Activated CD8-positive, alpha-beta memory T cell treated with anti-CD3 and anti-CD28 coated beads for 36 hours (primary cell): Measurements from ENCODE around the gene TMEM121B. TPM values are rescaled to one million over a fixed set of nuclear protein-coding genes. Genes with fewer than 3 reads are reported as not detected.
"Not testable (repeated sequence)": the region's sequence is repeated elsewhere in the genome, so short reads cannot be mapped to it uniquely, and the experiment has no call there.

Experiments used
- CTCF ChIA-PET: fragments of 350-600 bp; sonication (Branson Sonifier 250); formaldehyde crosslinking; loops from one replicate; lab custom pipeline; 2021; ENCODE audit warnings: antibody characterized with exemption; lab: Charles Lee
- POLR2A ChIA-PET: fragments of 350-600 bp; sonication (Branson Sonifier 250); formaldehyde crosslinking; loops from one replicate; lab custom pipeline; 2021; ENCODE audit warnings: antibody characterized with exemption; lab: Charles Lee
- total RNA-seq, 2 experiments: library from RNA; stranded (reverse); gene quantifications; one replicate each; pipeline ENCODE4 v1.2.3, GENCODE V29; 2021

Gene TMEM121B
- total RNA-seq: under 1 TPM; 0.13 to 0.15 TPM

DNA sequence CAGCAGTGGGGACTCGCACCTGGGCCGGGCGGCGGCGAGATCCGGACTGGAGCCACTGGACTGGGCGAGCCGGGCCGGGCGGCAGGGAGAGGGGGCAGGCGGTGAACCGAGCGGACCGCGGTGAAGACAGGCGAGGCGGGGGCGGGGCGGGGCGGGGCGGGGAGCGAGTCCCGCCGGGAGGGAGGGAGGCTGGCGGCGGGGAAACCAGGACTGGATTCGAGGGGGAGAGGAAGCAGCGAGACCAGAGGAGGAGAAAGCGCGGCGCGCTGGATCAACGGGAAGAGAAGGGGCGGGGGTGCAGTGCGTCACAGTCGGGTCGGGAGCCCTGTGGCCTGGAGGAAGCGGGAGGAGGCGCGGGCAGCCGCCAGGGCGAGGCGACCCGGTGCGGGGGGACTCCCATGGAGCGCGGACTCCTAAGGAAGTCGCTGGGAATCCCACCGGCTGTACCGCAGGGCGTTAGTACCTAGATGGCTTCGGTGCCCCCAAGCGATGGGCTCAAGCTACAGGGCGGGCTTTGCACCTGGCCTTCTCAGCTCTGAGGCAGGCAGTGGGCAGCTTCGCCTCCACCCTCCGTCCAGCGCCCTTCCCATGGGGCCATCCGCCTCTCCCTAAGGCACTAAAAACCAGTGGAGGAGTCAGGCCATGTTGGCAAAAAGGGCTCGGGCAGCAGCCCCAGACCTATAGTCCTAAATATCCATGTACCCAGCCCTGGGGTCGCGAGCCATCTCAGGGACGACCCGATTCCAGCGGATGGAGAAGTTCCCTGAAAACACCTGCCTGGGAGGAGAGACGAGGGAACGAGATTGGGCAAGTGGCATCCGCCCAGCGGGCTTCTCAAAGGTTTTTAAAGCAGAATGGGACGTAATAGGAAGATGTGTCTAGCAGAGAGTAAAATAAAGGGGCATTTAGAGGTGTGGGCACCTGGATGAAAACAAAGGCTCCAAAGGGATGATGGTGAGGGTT is at the start of gene TMEM121B:
Gene TMEM121B (minus strand): TSS at position 128 of the 963 bp plus-strand sequence. CDS start 233 bp downstream, outside the sequence.
- CTCF ChIA-PET: no interaction called here
- POLR2A ChIA-PET: no interaction called here

DNA sequence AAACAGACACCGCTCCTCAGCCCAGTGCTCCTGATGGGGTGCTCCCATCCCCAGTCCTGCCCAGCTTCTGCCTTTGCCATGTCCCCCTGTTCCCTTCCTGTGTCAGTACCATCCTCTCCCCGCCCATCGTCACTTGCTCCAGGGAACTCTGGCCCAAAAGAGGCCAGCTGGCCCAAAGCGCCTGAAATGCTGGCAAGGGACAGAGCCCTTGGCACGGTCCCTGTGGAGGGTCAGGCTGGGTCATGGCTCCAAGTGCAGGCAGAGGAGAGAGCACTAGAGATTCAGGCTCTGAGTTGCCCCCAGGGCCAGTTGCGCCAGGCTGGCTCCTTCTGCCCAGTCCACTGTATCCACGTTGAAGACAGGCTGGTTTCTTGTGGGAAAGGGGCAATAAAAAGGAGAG is 46.3 kb upstream of the TMEM121B start:
- CTCF ChIA-PET: interaction anchor here (0.5 to 1.1 kb wide), 3 partner anchors 77 to 277 kb away, joined by 3 to 4 read pairs (median 3); no protein-coding TSS in a partner anchor
- POLR2A ChIA-PET: interaction anchor here (0.6 kb wide), 1 partner anchor 28 kb away, joined by 12 read pairs; no protein-coding TSS in a partner anchor

DNA sequence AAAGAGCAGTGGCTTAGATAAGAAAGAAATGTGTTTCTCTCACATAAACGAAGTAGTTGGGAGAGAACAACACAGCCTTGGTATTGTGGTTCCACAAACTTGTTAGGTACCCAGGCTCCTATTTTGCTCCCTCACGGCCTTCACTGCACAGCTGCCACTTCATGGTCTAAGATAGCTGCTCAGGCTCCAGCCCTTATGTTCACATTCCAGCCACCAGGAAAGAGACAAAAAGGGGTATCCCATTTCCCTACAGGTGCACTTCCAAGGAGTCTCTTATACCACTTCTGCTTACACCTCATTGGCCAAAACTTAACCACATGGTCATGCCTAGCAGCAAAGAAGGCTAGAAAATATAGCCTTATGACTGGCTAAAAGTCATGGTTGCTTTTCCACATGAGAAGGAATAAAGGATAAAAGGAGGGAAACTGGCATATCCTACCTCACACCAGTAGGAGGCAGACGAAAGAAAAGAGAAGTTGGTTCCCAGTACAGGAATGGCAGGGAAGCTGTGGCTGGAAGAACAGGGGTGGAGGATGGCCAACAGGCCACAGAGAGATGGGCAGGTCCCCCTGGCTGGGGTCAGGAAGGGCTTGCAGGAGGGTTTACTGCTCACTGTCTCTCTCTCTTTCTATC is 43.3 kb upstream of the TMEM121B start:
- ChIA-PET POLR2A (no interaction called here), CTCF (no interaction called here)

GRCh38 chr22:17162731-17163130 is 41.6 kb upstream of the TMEM121B start:
- ChIA-PET CTCF (interaction anchor here (1.7 kb wide), 1 partner anchor 9 kb away, joined by 12 read pairs; no protein-coding TSS in a partner anchor), POLR2A (no interaction called here)

GRCh38 chr22:17161991-17162390 is 40.8 kb upstream of the TMEM121B start:
- CTCF ChIA-PET: interaction anchor here (1.7 kb wide), 1 partner anchor 10 kb away, joined by 12 read pairs; no protein-coding TSS in a partner anchor
- POLR2A ChIA-PET: no interaction called here

- POLR2A ChIA-PET: interaction anchor here (0.7 to 2.6 kb wide), 3 partner anchors 12 to 460 kb away, joined by 3 to 10 read pairs (median 4); no protein-coding TSS in a partner anchor
- CTCF ChIA-PET: interaction anchor here (0.7 to 6.9 kb wide), 3 partner anchors 12 to 212 kb away, joined by 3 to 35 read pairs (median 3); no protein-coding TSS in a partner anchor
Measured at GRCh38 chr22:17159504-17159951, 38.4 kb upstream of the TMEM121B start.

- POLR2A ChIA-PET: interaction anchor here (0.7 to 2.6 kb wide), 6 partner anchors 13 to 460 kb away, joined by 3 to 10 read pairs (median 4); no protein-coding TSS in a partner anchor
- CTCF ChIA-PET: interaction anchor here (0.7 to 6.9 kb wide), 3 partner anchors 13 to 211 kb away, joined by 3 to 35 read pairs (median 3); no protein-coding TSS in a partner anchor
Measured at GRCh38 chr22:17158568-17159503, 37.7 kb upstream of the TMEM121B start, which contains the start of gene HDHD5. TSS of gene HDHD5 (minus strand) at chr22:17159277. CDS start at chr22:17159251, 26 bp downstream.

- CTCF ChIA-PET: interaction anchor here (6.9 kb wide), 1 partner anchor 14 kb away, joined by 35 read pairs; no protein-coding TSS in a partner anchor
- POLR2A ChIA-PET: interaction anchor here (0.7 to 2.6 kb wide), 4 partner anchors 14 to 89 kb away, joined by 3 to 10 read pairs (median 5); no protein-coding TSS in a partner anchor
Measured at GRCh38 chr22:17158176-17158567, 37.0 kb upstream of the TMEM121B start.

GRCh38 chr22:17157714-17158113 is 36.6 kb upstream of the TMEM121B start:
- POLR2A ChIA-PET: interaction anchor here (0.7 to 2.6 kb wide), 4 partner anchors 14 to 89 kb away, joined by 3 to 10 read pairs (median 5); no protein-coding TSS in a partner anchor
- CTCF ChIA-PET: interaction anchor here (6.9 kb wide), 1 partner anchor 14 kb away, joined by 35 read pairs; no protein-coding TSS in a partner anchor

DNA sequence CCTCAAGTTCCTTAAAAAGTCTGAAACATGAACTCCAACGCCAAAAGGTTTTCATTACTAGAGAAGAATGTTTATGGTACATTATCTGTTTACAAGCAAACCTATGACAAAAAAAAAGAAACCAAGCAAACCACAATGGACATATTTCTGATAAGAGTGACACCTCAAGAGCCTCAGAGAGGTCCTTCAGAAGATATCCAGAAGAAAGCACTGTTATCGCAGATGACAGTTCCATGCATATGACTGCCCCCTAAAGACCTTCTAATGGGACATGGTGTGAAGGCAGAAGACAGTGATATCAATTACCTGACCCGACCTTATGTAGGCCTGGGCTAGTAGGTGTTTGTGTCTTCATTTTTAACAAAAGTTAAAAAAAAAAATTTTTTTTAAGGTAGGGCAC is 34.8 kb upstream of the TMEM121B start:
- ChIA-PET POLR2A (no interaction called here), CTCF (interaction anchor here (0.6 to 6.9 kb wide), 2 partner anchors 16 to 38 kb away, joined by 3 to 35 read pairs; no protein-coding TSS in a partner anchor)

- ChIA-PET CTCF (no interaction called here), POLR2A (no interaction called here)
Measured at GRCh38 chr22:17152971-17153370, 31.8 kb upstream of the TMEM121B start.

DNA sequence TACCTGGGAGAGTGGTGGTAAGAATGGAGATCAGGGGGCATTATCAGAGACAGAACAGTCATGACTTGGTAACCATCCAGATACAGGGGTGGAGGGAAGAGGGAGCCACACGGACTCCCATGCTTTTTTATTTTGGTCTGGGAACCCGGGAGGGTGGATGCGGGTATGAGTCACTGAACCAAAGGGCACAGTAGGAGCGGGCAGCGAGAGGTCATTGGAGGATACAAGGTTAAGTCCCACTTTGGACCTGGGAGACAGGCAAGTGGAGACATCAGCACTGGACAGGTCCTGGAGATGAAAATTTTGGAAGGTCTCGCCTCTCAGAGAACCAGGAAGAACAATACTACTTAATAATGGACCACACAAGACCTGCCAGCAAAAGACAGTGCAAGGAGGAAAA is 31.2 kb upstream of the TMEM121B start:
- ChIA-PET CTCF (no interaction called here), POLR2A (no interaction called here)

GRCh38 chr22:17149076-17149815 is 28.1 kb upstream of the TMEM121B start:
- ChIA-PET POLR2A (no interaction called here), CTCF (interaction anchor here (1.0 kb wide), 1 partner anchor 8 kb away, joined by 3 read pairs; no protein-coding TSS in a partner anchor)

GRCh38 chr22:17147458-17147857 is 26.3 kb upstream of the TMEM121B start:
- CTCF ChIA-PET, POLR2A ChIA-PET: not testable (repeated sequence)

DNA sequence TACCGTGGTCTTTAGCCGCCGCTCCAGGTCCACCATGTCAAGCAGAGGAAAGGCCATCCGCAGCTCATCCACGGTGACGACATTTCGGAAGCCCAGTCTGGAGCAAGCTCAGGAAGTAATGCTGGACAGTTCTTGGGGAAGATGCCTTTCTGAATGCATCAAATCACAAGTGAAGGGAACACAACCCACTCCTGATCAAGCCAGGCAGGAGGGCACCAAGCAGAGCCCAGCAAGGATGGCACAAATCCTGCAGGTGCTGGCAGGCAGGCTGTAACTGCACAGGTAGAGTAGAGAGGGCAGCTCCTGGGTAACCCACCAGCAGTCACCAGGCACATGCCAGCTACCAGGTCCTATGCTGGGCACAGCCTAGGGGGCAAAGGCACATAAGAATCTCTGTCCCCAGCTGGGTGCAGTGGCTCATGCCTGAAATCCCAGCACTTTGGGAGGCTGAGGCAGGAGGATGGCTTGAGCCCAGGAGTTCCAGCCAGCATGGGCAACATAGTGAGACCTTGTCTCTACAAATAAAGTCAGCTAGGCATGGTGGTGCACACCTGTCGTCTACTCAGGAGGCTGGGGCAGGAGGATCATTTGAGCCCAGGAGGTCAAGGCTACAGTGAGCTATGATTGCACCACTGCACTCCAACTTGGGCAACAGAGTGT is 24.0 kb upstream of the TMEM121B start:
- ChIA-PET POLR2A (no interaction called here), CTCF (no interaction called here)

DNA sequence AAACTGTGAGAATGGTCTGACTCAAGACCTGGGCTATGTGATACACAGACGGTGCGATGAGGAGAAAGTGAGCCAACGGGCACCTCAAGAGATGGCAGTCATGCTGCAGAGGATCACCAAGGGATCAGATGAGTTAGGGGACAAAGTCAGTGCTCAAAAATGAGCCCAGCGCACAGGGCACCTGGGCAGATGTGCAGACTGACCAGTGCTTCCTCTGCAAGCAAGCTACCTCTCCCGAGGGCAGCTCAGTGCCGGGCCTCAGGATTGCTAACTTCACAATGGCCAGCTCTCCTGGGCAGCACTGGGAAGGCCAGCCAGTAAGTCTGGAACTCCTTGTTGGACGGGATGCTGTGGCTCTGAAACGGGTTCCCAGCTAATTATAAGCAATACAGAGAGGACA is 22.7 kb upstream of the TMEM121B start:
- ChIA-PET POLR2A (no interaction called here), CTCF (no interaction called here)

DNA sequence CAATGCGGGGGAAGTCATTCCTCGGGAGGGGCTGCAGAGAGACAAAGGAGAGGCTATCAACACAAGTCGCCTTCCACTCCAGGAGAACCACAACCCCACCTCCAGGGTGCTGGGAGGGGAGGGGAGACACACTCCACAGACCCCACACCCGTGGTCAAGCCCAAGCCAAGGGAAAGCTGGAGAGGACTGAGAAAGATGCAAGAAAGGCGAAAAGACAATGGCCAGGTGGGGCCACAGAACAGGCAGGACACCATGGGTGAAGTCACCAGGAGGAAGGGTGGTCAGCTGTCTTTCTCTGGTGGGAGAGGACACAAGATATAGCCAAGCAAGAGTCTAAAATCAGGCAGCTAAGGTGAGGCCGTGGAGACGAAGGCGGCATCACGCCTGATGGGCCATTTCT is 21.9 kb upstream of the TMEM121B start:
- POLR2A ChIA-PET: no interaction called here

More for the DNA sequence above, 21.9 kb upstream of the TMEM121B start:
- CTCF ChIA-PET: no interaction called here
